Stimulated activated CD8-positive, alpha-beta memory T cell treated with anti-CD3 and anti-CD28 coated beads, Interleukin-2, amount 100 ng/mL, for 1 hour (primary cell): ENCODE results near the gene CEP85L.

Source experiments
- DNase-seq, 2 donors: peaks; one replicate each; pipeline ENCODE4 v3.0.0-alpha.2; 2020; ENCODE audit warnings: low read depth in 2 of 2

The CEP85L gene

DNA sequence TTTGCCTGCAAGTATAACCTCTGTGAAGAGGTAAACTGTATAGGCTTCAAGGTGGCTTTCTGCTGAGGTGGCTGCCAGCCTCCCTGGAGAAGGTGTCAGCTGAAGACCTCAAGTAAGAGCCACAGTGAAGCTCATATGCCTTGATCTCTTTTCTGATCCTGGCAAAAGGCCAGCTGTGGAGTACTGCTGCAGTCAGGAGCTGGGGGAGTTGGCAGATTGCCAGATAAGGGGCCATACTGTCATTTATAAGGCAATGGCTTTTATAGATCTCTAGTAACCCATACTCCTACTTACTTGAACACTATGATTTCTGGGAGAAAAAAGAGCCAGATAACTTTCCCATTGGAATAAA is 8.8 kb upstream of the CEP85L start:
- DNase-seq, result no peak

GRCh38 chr6:118659513-118660217 is 8.3 kb upstream of the CEP85L start:
- DNase-seq, result no peak

DNA sequence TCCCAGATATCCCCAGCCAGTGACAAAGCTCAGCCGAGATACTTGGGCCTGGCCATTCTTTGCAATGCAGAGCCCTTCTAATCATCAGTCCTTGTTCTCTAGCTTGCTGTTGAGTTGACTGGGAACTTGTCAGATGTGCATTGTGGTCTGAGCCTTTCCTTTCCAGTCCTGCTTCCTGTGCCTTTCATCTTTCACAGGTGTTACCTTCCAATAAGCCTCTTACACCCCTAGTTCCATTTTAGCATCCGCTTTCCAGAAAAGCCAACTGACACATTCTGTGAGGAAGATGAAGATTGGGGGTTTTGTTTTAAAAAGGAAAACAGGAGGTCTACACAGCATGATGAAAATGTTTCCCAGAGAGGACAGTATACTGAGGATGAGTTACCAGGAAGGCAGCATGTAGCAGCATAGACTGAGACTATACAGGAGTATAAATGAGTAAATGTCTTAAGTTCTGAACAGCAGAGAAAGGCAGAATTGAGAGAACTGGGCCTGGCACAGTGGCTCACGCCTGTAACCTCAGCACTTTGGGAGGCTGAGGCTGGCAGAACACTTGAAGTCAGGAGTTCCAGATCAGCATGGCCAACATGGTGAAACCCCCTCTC is 5.6 kb upstream of the CEP85L start:
- no peak for DNase-seq

DNA sequence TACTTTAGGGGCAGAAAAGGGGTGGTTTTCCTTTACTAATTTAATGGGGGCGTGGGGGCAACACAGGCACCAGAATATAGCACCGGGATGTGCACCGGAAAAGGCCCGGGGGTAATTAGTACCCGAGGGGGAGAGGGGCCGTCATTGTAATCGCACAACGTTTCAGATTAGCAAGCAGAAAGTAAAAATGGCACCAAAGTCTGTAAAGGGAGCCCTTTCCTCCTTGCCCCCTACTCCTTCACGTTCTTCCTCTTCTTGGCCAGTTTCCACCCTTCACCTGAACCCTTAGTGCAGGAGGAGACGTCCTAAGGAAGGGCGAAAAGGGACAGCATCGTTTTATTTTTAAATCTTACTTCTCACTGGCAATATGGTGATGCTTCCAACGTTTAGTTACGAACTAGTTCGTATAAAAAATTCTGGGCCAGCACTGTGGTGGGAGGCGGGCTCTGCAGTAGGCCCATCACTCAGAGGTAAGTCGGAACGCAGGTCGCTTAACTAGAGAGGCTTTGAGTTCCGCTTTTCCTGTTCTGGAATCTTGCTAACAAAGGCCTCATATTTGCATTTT is 742 bp upstream of the CEP85L start:
- no peak for DNase-seq

- peak in 1 of 2 donors; percentile 19 for DNase-seq
Observed at GRCh38 chr6:118650582-118651281, 659 bp downstream of the CEP85L start.

DNA sequence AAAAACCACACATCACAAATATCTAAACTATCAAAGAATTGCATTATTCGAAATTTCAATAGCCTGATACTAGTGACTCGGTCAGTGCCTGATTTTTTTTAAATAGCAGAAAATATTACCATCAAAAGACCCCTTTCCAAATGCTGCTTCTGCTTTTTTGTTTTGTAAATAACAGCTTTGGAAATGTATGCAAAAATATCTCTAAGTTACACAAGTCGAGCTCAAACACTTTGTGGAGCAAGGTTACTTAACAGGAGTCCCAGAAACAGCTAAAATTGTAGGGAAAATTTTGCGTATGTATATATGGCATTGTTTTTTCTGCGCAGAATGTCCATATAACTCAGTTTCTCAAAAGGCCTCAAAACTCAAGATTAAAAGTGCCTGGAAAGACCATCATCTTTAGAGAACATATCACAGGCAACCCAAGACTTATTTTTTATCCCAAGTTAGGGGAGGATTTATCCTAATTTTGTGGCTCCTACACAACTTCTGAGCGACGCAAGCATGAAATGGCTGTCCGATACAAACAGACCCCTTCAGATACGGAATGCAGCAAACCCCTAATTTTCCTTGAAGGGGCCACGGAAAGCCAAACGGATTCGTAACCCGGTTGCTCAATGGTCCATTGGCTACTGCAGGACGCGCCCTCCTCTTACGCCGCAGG is 1.3 kb downstream of the CEP85L start:
- DNase-seq, result no peak

DNA sequence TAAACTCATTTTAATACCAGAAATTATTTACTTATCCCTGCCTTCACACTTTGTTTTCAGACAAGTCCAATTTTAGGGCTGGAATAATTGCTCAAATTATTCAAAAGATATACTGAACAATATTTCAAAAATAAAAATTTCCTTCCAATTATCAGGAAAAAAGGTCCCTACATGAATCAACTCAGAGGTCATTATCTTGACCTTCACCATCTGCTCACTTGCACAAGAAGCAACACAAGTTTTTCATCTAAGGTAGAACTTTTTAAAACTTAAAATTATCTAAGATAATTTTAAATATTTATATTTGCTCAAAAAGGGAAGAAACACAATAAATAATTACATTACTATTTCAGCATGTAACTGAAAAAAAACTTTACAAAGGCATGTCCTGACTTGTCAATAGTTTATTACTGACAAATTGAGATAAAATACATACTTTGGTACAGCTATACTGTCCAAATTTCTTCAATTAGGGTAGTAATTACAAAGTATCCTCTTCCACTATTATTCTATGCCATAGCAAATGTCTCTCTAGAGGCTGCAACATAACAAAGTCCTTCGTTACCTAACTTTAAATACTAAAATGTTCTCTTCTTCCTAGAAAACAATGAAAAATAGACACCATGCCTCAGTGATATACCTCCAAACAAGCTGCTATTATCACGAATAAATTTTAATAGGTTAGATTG is 2.4 kb downstream of the CEP85L start:
- no peak for DNase-seq

DNA sequence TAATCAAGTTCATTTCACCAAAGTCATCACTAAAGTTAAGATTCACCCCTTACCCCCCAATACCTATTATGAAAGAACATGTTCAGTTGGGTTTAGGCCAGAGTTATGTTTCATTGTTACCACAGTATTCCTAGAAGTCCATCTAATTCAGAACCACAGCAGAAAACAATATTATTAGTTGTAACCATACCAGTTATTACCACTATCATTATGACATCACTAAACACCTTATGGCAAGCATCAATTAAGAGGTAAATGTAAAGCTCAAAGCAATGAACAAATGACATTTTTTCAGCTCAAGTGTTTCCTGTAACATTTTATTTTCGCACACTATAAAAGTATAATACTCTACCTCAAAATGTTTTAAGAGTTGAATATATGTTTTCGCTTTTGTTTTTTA is 4.4 kb downstream of the CEP85L start:
- DNase-seq, result no peak

- no peak for DNase-seq
Observed at GRCh38 chr6:118645395-118645794, 6.0 kb downstream of the CEP85L start.

DNA sequence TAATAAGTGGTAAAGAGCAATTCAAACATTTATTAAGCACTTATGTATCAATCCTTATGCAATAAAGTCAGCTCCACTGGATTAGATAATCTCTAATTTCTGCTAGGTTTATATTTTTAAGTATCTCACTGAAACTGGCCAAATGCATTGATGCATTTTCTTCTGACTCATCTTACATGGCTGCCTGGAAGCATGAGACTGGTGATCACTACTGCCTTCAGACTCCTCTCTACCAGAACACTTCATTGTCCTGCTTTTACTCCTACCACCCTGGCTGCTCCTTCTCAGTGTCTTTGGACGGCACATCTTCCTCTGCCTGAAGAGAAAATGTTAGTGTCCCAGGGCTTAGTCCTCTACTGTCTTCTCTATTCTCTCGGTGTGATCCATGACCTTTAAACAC is 7.4 kb downstream of the CEP85L start:
- no peak for DNase-seq

- no peak for DNase-seq
Observed at GRCh38 chr6:118641042-118641441, 10.3 kb downstream of the CEP85L start.

DNA sequence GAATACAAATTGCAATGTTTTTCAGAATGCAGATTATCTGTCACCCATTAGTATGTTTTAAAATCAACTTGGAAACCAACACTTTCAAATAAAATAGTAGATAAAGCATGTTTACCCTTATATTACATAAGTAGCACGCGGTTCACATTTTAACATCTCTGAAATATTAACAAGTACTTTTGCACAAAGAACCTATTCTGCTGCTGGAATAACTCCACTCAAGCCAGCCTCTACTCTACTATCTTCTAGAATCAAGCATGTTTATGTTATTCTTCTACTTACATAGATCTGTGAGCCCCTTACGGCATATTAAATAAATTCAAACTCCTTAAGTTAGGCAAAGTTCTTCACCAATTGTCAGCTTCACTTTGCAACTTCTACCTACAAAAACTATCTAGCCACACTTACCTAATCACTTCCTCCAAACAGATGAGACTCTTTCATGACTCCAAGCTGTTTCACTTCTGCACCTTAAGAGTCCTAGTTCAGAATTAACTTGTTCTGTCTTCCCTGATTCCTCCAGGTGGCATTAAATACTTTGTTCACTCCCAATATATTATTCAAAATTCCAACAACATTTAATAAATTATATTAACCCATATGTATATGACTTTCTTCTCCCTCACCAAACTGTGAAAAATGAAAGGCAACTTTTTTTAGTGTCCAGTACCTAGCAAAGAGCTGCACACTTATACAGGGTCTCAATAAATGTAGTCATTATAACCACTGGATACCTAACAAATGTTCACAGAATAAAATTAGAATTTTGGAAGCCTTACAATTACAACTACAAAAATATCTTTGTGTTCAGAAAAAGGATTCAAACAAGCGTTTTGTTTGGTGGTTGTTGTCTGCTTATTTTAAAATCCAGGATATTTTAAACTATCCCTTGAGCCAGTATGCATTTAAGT is 12.1 kb downstream of the CEP85L start:
- DNase-seq, result no peak

GRCh38 chr6:118638288-118638687 is 13.1 kb downstream of the CEP85L start:
- no peak for DNase-seq

GRCh38 chr6:118635909-118636735 is 15.3 kb downstream of the CEP85L start:
- no peak for DNase-seq

GRCh38 chr6:118632359-118632758 is 19.0 kb downstream of the CEP85L start:
- no peak for DNase-seq

DNA sequence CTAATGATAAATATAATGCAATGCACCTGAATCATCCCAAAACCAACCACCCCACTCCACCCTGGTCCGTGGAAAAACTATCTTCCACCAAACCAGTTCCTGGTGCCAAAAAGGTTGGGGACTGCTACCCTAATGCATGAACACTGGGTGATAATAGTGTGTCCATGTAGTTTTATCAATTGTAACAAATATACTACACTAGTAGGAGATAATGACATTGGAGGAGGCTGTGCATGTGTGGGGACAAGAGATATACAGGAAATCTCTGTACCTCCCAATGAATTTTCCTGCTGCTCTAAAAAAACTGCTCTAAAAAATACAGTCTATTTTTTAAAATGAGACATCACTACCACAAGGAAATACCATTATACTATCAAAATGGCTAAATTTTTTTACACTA is 20.5 kb downstream of the CEP85L start:
- no peak for DNase-seq

DNA sequence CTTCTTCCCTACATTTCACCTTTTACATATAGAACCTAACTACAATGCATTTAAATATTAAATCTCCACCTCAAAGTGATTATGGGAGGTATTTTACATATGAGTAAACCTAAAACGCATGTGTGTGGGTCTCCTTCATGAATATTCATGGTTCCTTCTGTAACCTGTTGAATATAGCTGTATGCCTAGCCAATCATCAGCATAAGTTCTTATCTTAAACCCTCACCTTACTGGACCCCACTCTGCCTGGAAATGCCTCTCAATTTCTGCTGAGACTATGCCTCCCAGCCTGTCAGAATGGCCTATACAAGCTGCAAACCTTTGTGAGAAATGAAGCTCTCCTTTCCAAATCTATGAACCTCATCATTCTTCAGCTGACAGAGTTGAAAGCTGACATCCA is 21.3 kb downstream of the CEP85L start:
- no peak for DNase-seq

DNA sequence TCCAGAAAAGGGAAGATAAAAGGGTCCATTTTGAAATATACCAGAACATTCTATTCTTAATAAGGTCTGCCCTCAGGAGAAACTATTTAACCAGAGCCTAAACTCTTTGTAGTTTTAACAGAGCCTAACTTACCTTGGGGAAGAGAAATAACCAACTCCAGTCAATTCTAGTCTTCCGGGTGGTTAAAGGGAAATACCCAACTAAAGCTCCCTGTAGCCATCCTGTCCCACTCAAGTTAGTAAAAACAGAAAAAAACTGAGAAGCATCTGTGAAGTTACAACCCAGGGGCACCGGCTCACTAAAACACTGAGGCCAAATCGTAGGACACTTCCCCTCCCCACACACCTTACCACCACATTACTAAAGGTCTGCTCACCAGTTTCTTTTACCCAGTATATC is 23.7 kb downstream of the CEP85L start:
- no peak for DNase-seq

DNA sequence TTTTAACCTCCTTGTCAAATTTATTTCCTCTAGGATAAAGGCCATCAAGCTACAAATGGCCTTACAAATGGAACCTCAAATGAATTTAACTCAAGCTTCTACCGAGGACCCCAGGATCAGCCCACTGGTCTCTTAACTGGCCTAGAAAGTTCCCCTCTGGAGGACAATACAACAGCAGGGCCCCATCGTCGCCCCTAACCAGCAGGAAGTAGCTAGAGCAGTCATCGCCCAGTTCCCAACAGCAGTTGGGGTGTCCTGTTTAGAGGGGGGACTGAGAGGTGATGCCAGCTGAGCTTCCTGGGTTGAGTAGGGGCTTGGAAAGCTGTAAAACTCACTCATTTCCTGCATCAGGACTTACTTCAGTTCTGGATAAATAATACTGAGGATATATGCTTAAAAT is 25.6 kb downstream of the CEP85L start:
- no peak for DNase-seq
